ENCODE measurements around the gene TNS2. TPM values are rescaled to one million over a fixed set of nuclear protein-coding genes. Genes with fewer than 3 reads are reported as not detected.
A peak's percentile ranks its signal among the peaks of the same experiment; 100 is the strongest.

The TNS2 gene
- total RNA-seq, 1 experiment from 2014 or later = 13.1 TPM

- peaks cover 36% of the 10 kb centered on the region for H3K4me1 ChIP-seq (ENCODE audit: insufficient read depth, low read length)
- peak overlapping the region; percentile 94 for H3K4me2 ChIP-seq (ENCODE audit: low read length)
- no peaks in the 10 kb centered on the region for H3K9me2 ChIP-seq (replicated peaks; ENCODE audit: low read length)
- ATAC-seq = no peak
- H3K9me3 ChIP-seq (ENCODE audit: low read length) = no peaks in the 10 kb centered on the region
- BruUV-seq (replicated peaks) = no TSS peak
- peaks cover 20% of the 10 kb centered on the region for H3K36me3 ChIP-seq (ENCODE audit: low read depth, low read length)
- ChIA-PET POLR2A (ENCODE audit: unreplicated experiment) (no interaction called here), CTCF (no interaction called here)
- peak overlapping the region; percentile 17; the same call in 1 of the 2 replicates for H2AFZ ChIP-seq (ENCODE audit: low read length)
- no peaks in the 10 kb centered on the region for H3F3A ChIP-seq (ENCODE audit: low read length, unreplicated experiment)
- DNase-seq = no peak
- H3K27me3 ChIP-seq (ENCODE audit: low read length) = no peaks in the 10 kb centered on the region
- no peak overlapping the region; the same call in 1 of the 2 replicates for H3K9ac ChIP-seq (ENCODE audit: low read length)
- H3K79me2 ChIP-seq (ENCODE audit: low read length) = peaks cover 46% of the 10 kb centered on the region
- peaks cover 21% of the 10 kb centered on the region for H4K20me1 ChIP-seq (ENCODE audit: low read length)
- peak overlapping the region; percentile 29 for H3K27ac ChIP-seq (ENCODE audit: low read length)
- H3K4me3 ChIP-seq (ENCODE audit: low read length) = peak overlapping the region; percentile 88
- intact Hi-C loops (cut with micrococcal nuclease) = no loop called here
- TF ChIP-seq CTCF (conservative IDR thresholded peaks at IDR 0.05; ENCODE audit: low read depth, low read length) (no peak), EZH2phosphoT487 (IDR thresholded peaks at IDR 0.05; ENCODE audit: borderline replicate concordance, low read length) (no peak), EZH2 (IDR thresholded peaks at IDR 0.05; ENCODE audit: low read length, unreplicated experiment) (no peak)
These were observed 45.3 kb upstream of the TNS2 start for GRCh38 chr12:53004582-53004981.

- Histone ChIP-seq H3K79me2 (ENCODE audit: low read length) (peaks cover 54% of the 10 kb centered on the region), H3K4me1 (ENCODE audit: insufficient read depth, low read length) (peaks cover 44% of the 10 kb centered on the region), H3K4me3 (ENCODE audit: low read length) (peak overlapping the region; percentile 88), H3K27me3 (ENCODE audit: low read length) (no peaks in the 10 kb centered on the region), H3K36me3 (ENCODE audit: low read depth, low read length) (peaks cover 28% of the 10 kb centered on the region), H3K27ac (ENCODE audit: low read length) (peak overlapping the region; percentile 73), H3F3A (ENCODE audit: low read length, unreplicated experiment) (no peaks in the 10 kb centered on the region), H3K9me3 (ENCODE audit: low read length) (no peaks in the 10 kb centered on the region), H4K20me1 (ENCODE audit: low read length) (peaks cover 29% of the 10 kb centered on the region), H2AFZ (ENCODE audit: low read length) (peak overlapping the region; percentile 70), H3K9ac (ENCODE audit: low read length) (peak overlapping the region; percentile 94), H3K9me2 (replicated peaks; ENCODE audit: low read length) (no peaks in the 10 kb centered on the region), H3K4me2 (ENCODE audit: low read length) (peak overlapping the region; percentile 94)
- no peak for DNase-seq
- ChIA-PET CTCF (interaction anchor here (0.6 to 0.8 kb wide), 3 partner anchors 126 to 936 kb away, joined by 3 read pairs; no protein-coding TSS in a partner anchor), POLR2A (ENCODE audit: unreplicated experiment) (interaction anchor here (0.5 to 1.0 kb wide), 8 partner anchors 37 to 774 kb away, joined by 3 to 7 read pairs (median 4); partner anchors contain the start of genes KRT18, KRT8 and SPRYD3)
- no peak for TF ChIP-seq EZH2 (IDR thresholded peaks at IDR 0.05; ENCODE audit: low read length, unreplicated experiment)
- TF ChIP-seq CTCF (conservative IDR thresholded peaks at IDR 0.05; ENCODE audit: low read depth, low read length) = no peak
- no peak for TF ChIP-seq EZH2phosphoT487 (IDR thresholded peaks at IDR 0.05; ENCODE audit: borderline replicate concordance, low read length)
- TSS peak; percentile 82 for BruUV-seq (replicated peaks)
- no peak for ATAC-seq
- intact Hi-C loops (cut with micrococcal nuclease) = no loop called here
These were observed 44.5 kb upstream of the TNS2 start for GRCh38 chr12:53005215-53005985.

Measured in PC-3 (cell line).